Stimulated activated naive B cell treated with anti-CD40 and anti-IgM and Interleukin-4, amounts not matched to agents 10 μg/mL and 1 μg/mL and 100 μg/mL, for 72 hours (primary cell): ENCODE measurements around the gene TRAPPC4.
A peak's percentile ranks its signal among the peaks of the same experiment; 100 is the strongest.
"Not testable (repeated sequence)": the region's sequence is repeated elsewhere in the genome, so short reads cannot be mapped to it uniquely, and the experiment has no call there.

Source experiments
- ATAC-seq, 2 donors: fragments of 150-1000 bp; cut with Tn5 transposase; replicated peaks; 2 replicates each; pipeline ENCODE4 v1.10.0; 2021; ENCODE audit warnings: moderate library complexity in 1 of 2
- DNase-seq: peaks from one replicate; pipeline ENCODE4 v3.0.0; 2021
- H3K27ac Mint-ChIP-seq: one replicate; pipeline ENCODE4 v1.8.0; 2022; ENCODE audit warnings: mild to moderate bottlenecking, mixed read lengths
- H3K27me3 Mint-ChIP-seq, 2 donors: one replicate each; pipeline ENCODE4 v1.8.0; 2022; ENCODE audit warnings: mixed read lengths in 2 of 2
- H3K36me3 Mint-ChIP-seq, 2 donors: one replicate each; pipeline ENCODE4 v1.8.0; 2022; ENCODE audit warnings: mixed read lengths in 2 of 2, mild to moderate bottlenecking in 1 of 2
- H3K4me1 Mint-ChIP-seq, 2 donors: one replicate each; pipeline ENCODE4 v1.8.0; 2022; ENCODE audit warnings: mixed read lengths in 2 of 2, mild to moderate bottlenecking in 1 of 2
- H3K4me3 Mint-ChIP-seq, 2 donors: one replicate each; pipeline ENCODE4 v1.8.0; 2022; ENCODE audit warnings: mild to moderate bottlenecking in 2 of 2, mixed read lengths in 2 of 2, moderate library complexity in 1 of 2
- H3K9me3 Mint-ChIP-seq, 2 donors: one replicate each; pipeline ENCODE4 v1.8.0; 2022; ENCODE audit warnings: mixed read lengths in 2 of 2, mild to moderate bottlenecking in 1 of 2

TRAPPC4 gene, protein sequence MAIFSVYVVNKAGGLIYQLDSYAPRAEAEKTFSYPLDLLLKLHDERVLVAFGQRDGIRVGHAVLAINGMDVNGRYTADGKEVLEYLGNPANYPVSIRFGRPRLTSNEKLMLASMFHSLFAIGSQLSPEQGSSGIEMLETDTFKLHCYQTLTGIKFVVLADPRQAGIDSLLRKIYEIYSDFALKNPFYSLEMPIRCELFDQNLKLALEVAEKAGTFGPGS

GRCh38 chr11:119018074-119018938 is at the start of gene TRAPPC4, which contains the start of gene RPS25:
TSS of gene TRAPPC4 (plus strand) at chr11:119018766. CDS start at chr11:119018796, 30 bp downstream.
TSS of gene RPS25 (minus strand) at chr11:119018343. CDS start at chr11:119018284, 59 bp downstream.
- Mint-ChIP-seq H3K27me3 (no peaks in the 10 kb centered on the region), H3K36me3 (peaks cover 44 to 59% of the 10 kb centered on the region in 2 donors), H3K27ac (peak within 1 kb of the TSS; percentile 100), H3K4me3 (peak within 1 kb of the TSS; percentile 98), H3K4me1 (peaks cover 18 to 30% of the 10 kb centered on the region in 2 donors), H3K9me3 (no peaks in the 10 kb centered on the region)
- DNase-seq (peak; percentile 93), ATAC-seq (peak; percentile 92 to 93)

DNA sequence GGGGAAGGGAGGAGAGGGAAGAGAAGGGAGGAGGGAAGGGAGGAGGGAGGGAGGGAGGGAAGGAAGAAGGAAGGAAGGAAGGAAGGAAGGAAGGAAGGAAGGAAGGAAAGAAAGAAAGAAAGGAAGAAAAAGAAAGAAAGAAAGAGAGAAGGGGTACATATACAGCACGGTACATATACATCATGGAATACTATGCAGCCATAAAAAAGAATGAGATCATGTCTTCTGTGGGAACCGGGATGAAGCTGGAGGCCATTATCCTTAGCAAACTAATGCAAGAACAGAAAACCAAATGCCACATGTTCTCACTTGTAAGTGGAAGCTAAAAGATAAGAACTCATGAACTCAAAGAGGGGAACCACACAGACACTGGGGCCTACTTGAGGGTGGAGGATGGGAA is 49.1 kb upstream of the TRAPPC4 start:
- DNase-seq, H3K4me1 Mint-ChIP-seq, ATAC-seq, H3K36me3 Mint-ChIP-seq, H3K9me3 Mint-ChIP-seq, H3K4me3 Mint-ChIP-seq, H3K27ac Mint-ChIP-seq: not testable (repeated sequence)
- peaks cover 22% of the 10 kb centered on the region in 2 donors for H3K27me3 Mint-ChIP-seq

DNA sequence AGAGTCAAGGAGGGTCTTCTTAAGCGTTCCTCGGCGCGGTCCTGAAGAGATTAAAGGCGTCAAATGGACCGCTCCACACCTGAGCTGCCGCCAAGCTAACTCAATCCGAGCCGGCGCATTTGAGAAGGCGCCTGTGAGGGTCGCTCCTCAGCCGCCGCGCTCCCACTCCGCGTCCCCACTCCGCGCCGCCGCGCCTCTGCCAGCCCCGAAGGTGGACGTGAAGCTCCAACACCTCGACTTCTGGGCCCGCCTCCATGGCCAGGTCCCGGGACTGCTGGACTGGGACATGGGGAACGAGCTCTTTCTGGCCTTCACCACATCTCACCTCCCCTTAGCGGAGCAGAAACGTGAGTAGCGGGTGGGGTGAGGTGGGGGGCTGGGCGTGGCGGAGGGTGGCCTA is 46.9 kb upstream of the TRAPPC4 start, which contains the start of gene FOXR1:
Gene FOXR1 (plus strand): TSS at position 116 of the 400 bp plus-strand sequence. CDS start 171 bp downstream, at position 287.
- peaks cover 0 to 4% of the 10 kb centered on the region in 2 donors for H3K36me3 Mint-ChIP-seq
- no peak for DNase-seq
- H3K9me3 Mint-ChIP-seq: peaks cover 0 to 2% of the 10 kb centered on the region in 2 donors
- H3K4me3 Mint-ChIP-seq: no peak within 1 kb of the TSS
- ATAC-seq: no peak
- no peaks in the 10 kb centered on the region for H3K4me1 Mint-ChIP-seq
- H3K27me3 Mint-ChIP-seq: peaks cover 28 to 35% of the 10 kb centered on the region in 2 donors
- H3K27ac Mint-ChIP-seq: no peak within 1 kb of the TSS

GRCh38 chr11:118973985-118974384 is 44.6 kb upstream of the TRAPPC4 start:
- Mint-ChIP-seq H3K27ac (no peak overlapping the region), H3K27me3 (peaks cover 33 to 35% of the 10 kb centered on the region in 2 donors), H3K4me3 (no peak overlapping the region), H3K9me3 (peaks cover 0 to 2% of the 10 kb centered on the region in 2 donors), H3K36me3 (peaks cover 0 to 4% of the 10 kb centered on the region in 2 donors), H3K4me1 (peaks cover 0 to 3% of the 10 kb centered on the region in 2 donors)
- ATAC-seq (no peak), DNase-seq (no peak)

GRCh38 chr11:118975771-118976709 is 42.5 kb upstream of the TRAPPC4 start:
- H3K27ac Mint-ChIP-seq: no peak overlapping the region
- peaks cover 0 to 4% of the 10 kb centered on the region in 2 donors for H3K36me3 Mint-ChIP-seq
- H3K4me1 Mint-ChIP-seq: peaks cover 6 to 14% of the 10 kb centered on the region in 2 donors
- no peak overlapping the region for H3K4me3 Mint-ChIP-seq
- peaks cover 23 to 39% of the 10 kb centered on the region in 2 donors for H3K27me3 Mint-ChIP-seq
- no peaks in the 10 kb centered on the region for H3K9me3 Mint-ChIP-seq
- DNase-seq (no peak), ATAC-seq (no peak)

DNA sequence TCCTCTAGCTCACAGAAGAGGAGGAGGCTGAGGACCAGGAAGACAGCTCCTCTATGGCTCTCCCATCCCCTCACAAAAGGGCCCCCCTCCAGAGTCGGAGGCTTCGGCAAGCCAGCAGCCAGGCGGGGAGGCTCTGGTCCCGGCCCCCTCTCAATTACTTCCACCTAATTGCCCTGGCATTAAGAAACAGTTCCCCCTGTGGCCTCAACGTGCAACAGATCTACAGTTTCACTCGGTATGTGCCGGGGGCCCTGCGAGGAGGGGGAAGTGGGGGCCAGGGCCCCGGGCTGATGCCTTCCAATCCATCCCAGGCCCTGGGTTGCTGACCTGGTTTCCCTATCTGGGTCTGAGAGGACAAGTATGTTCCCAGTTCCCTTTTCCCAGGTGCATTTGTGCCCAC is 39.1 kb upstream of the TRAPPC4 start:
- H3K4me3 Mint-ChIP-seq: no peak overlapping the region
- no peaks in the 10 kb centered on the region for H3K36me3 Mint-ChIP-seq
- no peaks in the 10 kb centered on the region for H3K9me3 Mint-ChIP-seq
- H3K27me3 Mint-ChIP-seq: peaks cover 13 to 26% of the 10 kb centered on the region in 2 donors
- no peak overlapping the region for H3K27ac Mint-ChIP-seq
- peaks cover 6 to 14% of the 10 kb centered on the region in 2 donors for H3K4me1 Mint-ChIP-seq
- DNase-seq (no peak), ATAC-seq (peak; percentile 53 to 59)

- peak in 1 of 2 donors; percentile 49 for ATAC-seq
- DNase-seq: no peak
- Mint-ChIP-seq H3K27ac (peak overlapping the region; percentile 37), H3K9me3 (no peaks in the 10 kb centered on the region), H3K4me3 (no peak overlapping the region), H3K4me1 (peaks cover 6 to 14% of the 10 kb centered on the region in 2 donors), H3K36me3 (no peaks in the 10 kb centered on the region), H3K27me3 (peaks cover 7 to 20% of the 10 kb centered on the region in 2 donors)
Measured at GRCh38 chr11:118980191-118980881, 38.2 kb upstream of the TRAPPC4 start.

GRCh38 chr11:118984337-118984736 is 34.2 kb upstream of the TRAPPC4 start:
- peaks cover 0 to 12% of the 10 kb centered on the region in 2 donors for H3K27me3 Mint-ChIP-seq
- not testable (repeated sequence) for DNase-seq, H3K4me3 Mint-ChIP-seq, H3K9me3 Mint-ChIP-seq, ATAC-seq, H3K27ac Mint-ChIP-seq, H3K36me3 Mint-ChIP-seq, H3K4me1 Mint-ChIP-seq

DNA sequence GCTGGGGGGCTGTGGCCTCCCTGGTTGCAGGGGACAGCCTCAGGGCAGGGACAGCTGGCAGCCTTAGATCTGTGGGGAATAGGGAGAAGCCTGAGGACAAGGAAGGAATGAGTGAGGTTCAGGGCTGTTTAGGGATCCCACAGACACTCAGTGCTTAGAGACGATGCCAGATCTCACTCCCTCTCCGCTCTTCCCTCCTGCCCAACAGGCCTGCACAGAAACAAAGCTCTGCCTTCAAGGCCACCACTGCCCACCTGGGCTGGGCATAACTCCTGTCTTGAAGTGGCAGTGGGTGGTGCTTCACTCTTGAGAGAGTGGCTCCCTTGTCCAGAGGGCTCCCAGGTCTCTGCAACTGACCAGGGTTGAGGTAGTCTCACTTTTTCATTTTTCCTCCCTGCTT is 33.7 kb upstream of the TRAPPC4 start:
- DNase-seq (no peak), ATAC-seq (no peak)
- Mint-ChIP-seq H3K36me3 (peaks cover 0 to 4% of the 10 kb centered on the region in 2 donors), H3K9me3 (no peaks in the 10 kb centered on the region), H3K27me3 (peaks cover 0 to 7% of the 10 kb centered on the region in 2 donors), H3K4me3 (no peak overlapping the region), H3K27ac (no peak overlapping the region), H3K4me1 (peaks cover under 1 to 3% of the 10 kb centered on the region in 2 donors)

- Mint-ChIP-seq H3K4me1 (no peaks in the 10 kb centered on the region), H3K27me3 (no peaks in the 10 kb centered on the region), H3K4me3 (no peak overlapping the region), H3K9me3 (no peaks in the 10 kb centered on the region), H3K27ac (no peak overlapping the region), H3K36me3 (peaks cover 5 to 15% of the 10 kb centered on the region in 2 donors)
- ATAC-seq: no peak
- no peak for DNase-seq
Measured at GRCh38 chr11:118988280-118988679, 30.3 kb upstream of the TRAPPC4 start.

- ATAC-seq, H3K9me3 Mint-ChIP-seq, H3K4me3 Mint-ChIP-seq, H3K27ac Mint-ChIP-seq, H3K27me3 Mint-ChIP-seq, H3K4me1 Mint-ChIP-seq, DNase-seq: not testable (repeated sequence)
- peaks cover 7 to 23% of the 10 kb centered on the region in 2 donors for H3K36me3 Mint-ChIP-seq
Measured at GRCh38 chr11:118991486-118992038, 27.0 kb upstream of the TRAPPC4 start.

GRCh38 chr11:118996926-118997626 is 21.5 kb upstream of the TRAPPC4 start:
- Mint-ChIP-seq H3K4me1 (peaks cover 15 to 44% of the 10 kb centered on the region in 2 donors), H3K27me3 (no peaks in the 10 kb centered on the region), H3K27ac (peak overlapping the region; percentile 97), H3K36me3 (peaks cover 13 to 27% of the 10 kb centered on the region in 2 donors), H3K9me3 (no peaks in the 10 kb centered on the region), H3K4me3 (peak overlapping the region; percentile 97 to 98)
- ATAC-seq (peak; percentile 44 to 62), DNase-seq (peak; percentile 56)
